Activated T-cell treated with anti-CD3 and anti-CD28 coated beads, Interleukin-2, amount 50 U/mL, for 72 hours (primary cell): ENCODE data around the gene SPDYE3. TPM values are rescaled to one million over a fixed set of nuclear protein-coding genes. Genes with fewer than 3 reads are reported as not detected.
A peak's percentile ranks its signal among the peaks of the same experiment; 100 is the strongest.
"Not testable (repeated sequence)": the region's sequence is repeated elsewhere in the genome, so short reads cannot be mapped to it uniquely, and the experiment has no call there.

ENCODE experiments used
- ATAC-seq, 2 donors: fragments of 150-1000 bp; cut with Tn5 transposase; replicated peaks in 1 of 2; 2 replicates each; pipeline ENCODE4 v1.10.0; 2021; ENCODE audit warnings: moderate library complexity in 2 of 2, mild to moderate bottlenecking in 1 of 2
- DNase-seq, 2 donors: peaks; one replicate each; pipeline ENCODE4 v3.0.0; 2021 to 2022; ENCODE audit warnings: mixed read lengths in 1 of 2
- H3K27ac Mint-ChIP-seq: one replicate; pipeline ENCODE4 v1.8.0; 2022; ENCODE audit warnings: mild to moderate bottlenecking, moderate library complexity, mixed read lengths
- H3K27me3 Mint-ChIP-seq: one replicate; pipeline ENCODE4 v1.8.0; 2022; ENCODE audit warnings: low read depth, mixed read lengths
- H3K36me3 Mint-ChIP-seq, 2 donors: one replicate each; pipeline ENCODE4 v1.8.0; 2022; ENCODE audit warnings: mixed read lengths in 2 of 2, mild to moderate bottlenecking in 1 of 2; ENCODE audit not compliant: insufficient read depth in 2 of 2
- H3K4me1 Mint-ChIP-seq: one replicate; pipeline ENCODE4 v1.8.0; 2022; ENCODE audit warnings: low read depth, mixed read lengths
- H3K4me3 Mint-ChIP-seq, 2 donors: one replicate each; pipeline ENCODE4 v1.8.0; 2022; ENCODE audit warnings: mild to moderate bottlenecking in 2 of 2, mixed read lengths in 2 of 2, moderate library complexity in 2 of 2
- H3K9me3 Mint-ChIP-seq, 2 donors: one replicate each; pipeline ENCODE4 v1.8.0; 2022; ENCODE audit warnings: mixed read lengths in 2 of 2
- total RNA-seq, 2 donors: library from RNA; stranded (reverse); gene quantifications; one replicate each; pipeline ENCODE4 v1.2.3, GENCODE V29; 2022

The SPDYE3 gene
- total RNA-seq, 2 donors from 2014 or later: not detected

DNA sequence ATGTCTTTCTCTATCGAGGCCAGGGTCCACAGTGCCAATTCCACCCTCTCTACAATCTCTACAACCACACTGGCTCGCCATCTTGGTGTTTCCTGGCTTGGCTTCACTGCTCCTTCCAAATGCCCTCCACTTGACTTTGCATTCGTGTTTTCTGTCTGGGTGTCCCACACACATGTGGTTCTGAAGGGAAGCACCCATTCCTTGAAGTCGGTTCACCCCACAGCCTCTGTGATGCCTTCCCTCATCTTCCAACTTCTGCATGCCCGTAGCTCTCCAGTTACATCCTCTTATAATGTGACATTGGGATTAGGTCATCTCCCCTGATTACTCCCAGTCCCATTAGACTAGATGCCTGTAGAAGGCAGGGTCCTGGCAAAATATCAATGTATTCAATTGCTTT, 10.8 kb downstream of the SPDYE3 start:
- not testable (repeated sequence) for ATAC-seq, H3K36me3 Mint-ChIP-seq, H3K27me3 Mint-ChIP-seq, H3K9me3 Mint-ChIP-seq, DNase-seq
- peak overlapping the region; percentile 28 for H3K27ac Mint-ChIP-seq
- H3K4me3 Mint-ChIP-seq: peak overlapping the region; percentile 59 to 75
- H3K4me1 Mint-ChIP-seq: peaks cover 16% of the 10 kb centered on the region

DNA sequence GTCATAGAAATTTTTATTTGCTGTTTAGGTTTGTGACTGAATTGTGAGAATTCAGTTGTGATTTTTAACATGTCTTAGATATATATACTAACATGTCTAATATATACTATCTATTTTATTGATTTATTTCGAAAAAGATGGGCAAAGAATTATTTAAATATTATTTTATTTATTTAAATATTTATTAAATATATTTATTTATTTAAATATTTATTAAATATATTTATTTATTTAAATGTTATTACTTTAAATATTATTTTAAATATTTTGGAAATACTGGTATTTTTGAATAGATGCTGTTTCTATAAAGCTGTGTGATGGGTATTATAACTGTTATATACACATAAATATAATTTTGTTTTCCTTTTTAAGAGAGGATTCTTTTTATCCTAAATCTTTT, 14.1 kb downstream of the SPDYE3 start:
- H3K27ac Mint-ChIP-seq, H3K9me3 Mint-ChIP-seq, H3K27me3 Mint-ChIP-seq, ATAC-seq, H3K4me3 Mint-ChIP-seq, DNase-seq, H3K36me3 Mint-ChIP-seq: not testable (repeated sequence)
- peaks cover 21% of the 10 kb centered on the region for H3K4me1 Mint-ChIP-seq

DNA sequence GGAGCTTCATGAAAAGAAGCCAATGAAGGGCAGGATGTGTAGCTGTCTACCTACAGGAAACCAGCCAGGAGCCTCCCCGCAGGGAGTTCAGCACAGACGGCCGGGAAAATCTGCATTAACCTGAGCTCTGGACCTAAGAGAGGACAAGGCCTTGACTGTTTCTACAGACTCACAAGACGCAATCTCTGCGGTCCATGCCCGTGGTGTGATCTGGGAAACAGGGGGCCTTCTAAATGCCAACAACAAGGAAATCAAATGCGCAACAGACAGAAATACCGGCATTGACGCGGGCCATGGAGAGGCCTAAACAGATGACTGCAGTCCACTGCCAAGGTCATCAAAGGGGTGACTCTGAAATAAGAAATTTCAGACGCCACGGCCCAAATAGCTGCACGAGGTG, 16.7 kb downstream of the SPDYE3 start:
- not testable (repeated sequence) for H3K4me1 Mint-ChIP-seq, H3K27ac Mint-ChIP-seq, H3K4me3 Mint-ChIP-seq, H3K27me3 Mint-ChIP-seq, H3K9me3 Mint-ChIP-seq, H3K36me3 Mint-ChIP-seq, DNase-seq, ATAC-seq

DNA sequence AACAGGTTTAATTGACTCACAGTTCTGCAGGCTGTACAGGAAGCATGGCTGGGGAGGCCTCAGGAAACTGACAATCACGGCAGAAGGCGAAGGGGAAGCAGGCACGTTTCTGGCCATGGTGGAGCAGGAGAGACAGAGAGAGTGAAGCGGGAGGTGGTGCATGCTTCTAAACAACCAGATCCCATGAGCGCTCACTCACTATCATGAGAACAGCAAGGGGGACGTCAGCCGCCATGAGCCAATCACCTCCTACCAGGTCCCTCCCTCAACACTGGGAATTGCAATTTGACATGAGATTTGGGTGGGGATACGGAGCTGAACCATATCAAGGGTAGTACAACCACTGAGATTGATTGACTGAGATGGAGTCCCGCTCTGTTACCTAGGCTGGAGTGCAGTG, 18.2 kb downstream of the SPDYE3 start:
- ATAC-seq, H3K36me3 Mint-ChIP-seq, H3K4me3 Mint-ChIP-seq, H3K27me3 Mint-ChIP-seq, H3K9me3 Mint-ChIP-seq, DNase-seq, H3K4me1 Mint-ChIP-seq, H3K27ac Mint-ChIP-seq: not testable (repeated sequence)

DNA sequence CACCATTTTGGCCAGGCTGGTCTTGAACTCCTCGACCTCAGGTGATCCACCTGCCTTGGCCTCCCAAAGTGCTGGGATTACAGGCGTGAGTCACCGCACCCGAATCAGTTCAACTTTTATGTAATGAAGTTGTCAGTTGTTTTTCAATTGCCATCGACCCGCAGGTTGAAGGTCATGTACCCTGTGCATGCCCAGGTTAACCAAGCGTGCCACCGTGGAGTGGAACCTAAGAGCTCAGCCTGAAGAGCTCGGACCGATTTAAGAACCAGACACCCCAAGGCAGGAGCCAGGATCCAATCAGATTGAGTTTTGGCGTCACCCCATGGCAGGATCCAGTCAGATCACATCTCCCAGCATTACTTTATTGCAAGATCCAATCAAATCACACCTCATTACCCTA, 19.4 kb downstream of the SPDYE3 start:
- H3K9me3 Mint-ChIP-seq, ATAC-seq, H3K36me3 Mint-ChIP-seq, H3K4me1 Mint-ChIP-seq, H3K27ac Mint-ChIP-seq, H3K4me3 Mint-ChIP-seq, DNase-seq, H3K27me3 Mint-ChIP-seq: not testable (repeated sequence)

DNA sequence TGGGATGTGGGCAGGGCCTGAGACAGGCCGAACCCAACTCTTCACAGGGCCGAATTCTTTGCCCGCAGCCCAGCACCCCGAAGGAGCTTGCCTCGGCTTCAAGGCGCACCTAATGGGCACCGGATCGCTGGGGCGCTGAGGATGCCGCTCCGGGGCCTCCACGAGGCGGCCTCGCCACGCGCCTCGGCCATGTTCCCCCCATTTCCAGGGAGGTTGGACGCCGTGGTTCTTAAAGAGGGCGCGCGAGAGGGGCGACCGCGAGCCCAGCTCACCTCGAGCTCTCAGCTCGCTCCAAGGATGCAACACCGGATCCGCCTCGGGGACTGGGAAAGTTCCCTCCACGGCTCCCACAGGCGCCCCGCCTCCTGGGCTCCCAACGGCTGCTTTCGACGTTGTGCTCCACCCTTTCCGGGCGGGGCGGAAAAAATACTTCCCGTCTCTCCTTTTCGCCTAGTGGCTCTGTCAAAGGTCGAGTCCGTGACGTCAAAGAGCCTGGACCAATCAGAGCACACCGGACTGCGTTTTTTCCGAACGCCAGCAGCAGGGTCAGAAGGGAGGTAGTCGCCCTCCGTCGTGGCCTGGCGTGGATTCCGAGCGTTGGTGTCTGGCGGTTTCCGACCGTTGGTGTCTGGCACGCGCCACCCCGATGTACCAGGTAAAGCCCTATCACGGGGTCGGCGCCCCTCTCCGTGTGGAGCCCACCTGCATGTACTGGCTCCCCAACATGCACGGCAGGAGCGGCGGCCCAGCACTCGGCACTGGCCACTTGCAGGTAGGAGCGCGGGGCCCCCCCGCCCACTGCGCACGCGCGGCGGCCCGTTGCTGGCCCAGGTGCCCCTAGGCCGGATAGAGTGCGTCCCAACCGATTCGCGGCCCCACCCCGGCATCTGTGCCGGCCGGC, 28.3 kb downstream of the SPDYE3 start:
- Mint-ChIP-seq H3K4me1 (peaks cover 35% of the 10 kb centered on the region), H3K27ac (peak overlapping the region; percentile 91), H3K36me3 (peaks cover 4 to 20% of the 10 kb centered on the region in 2 donors), H3K4me3 (peak overlapping the region; percentile 88)
- H3K9me3 Mint-ChIP-seq, H3K27me3 Mint-ChIP-seq: not testable (repeated sequence)
- DNase-seq (peak; percentile 88 to 91), ATAC-seq (peak; percentile 97 to 98)

DNA sequence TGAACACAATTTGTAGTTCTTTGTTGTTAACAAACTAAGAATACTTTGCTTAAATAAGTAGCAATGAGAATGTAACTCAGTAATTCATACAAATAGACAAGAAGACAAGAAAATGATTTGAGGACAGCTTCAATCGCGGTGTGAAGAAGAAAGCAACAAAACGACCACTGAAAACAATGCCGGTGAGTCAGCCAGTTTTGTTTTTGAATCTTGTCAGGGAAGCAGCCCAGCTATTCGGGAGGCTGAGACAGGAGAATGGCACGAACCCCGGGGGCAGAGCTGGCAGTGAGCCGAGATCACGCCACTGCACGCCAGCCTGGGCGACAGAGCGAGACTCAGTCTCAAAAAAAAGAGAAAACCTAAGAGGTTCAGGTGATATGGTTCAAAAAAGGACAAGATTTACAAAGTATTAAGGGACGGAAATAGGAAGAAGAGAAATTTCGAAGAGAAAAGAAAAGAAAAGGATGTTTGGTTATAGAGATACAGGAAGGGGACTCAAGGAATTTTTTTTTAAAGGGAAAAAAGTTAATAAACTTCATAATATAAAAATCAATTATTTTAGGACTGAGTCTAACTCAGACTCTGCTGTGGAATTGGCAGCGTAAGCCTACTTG, 30.7 kb downstream of the SPDYE3 start:
- H3K36me3 Mint-ChIP-seq: peaks cover 10 to 24% of the 10 kb centered on the region in 2 donors
- peak overlapping the region; percentile 88 for H3K27ac Mint-ChIP-seq
- not testable (repeated sequence) for H3K27me3 Mint-ChIP-seq, DNase-seq, ATAC-seq, H3K9me3 Mint-ChIP-seq
- peak overlapping the region; percentile 73 to 77 for H3K4me3 Mint-ChIP-seq
- peaks cover 54% of the 10 kb centered on the region for H3K4me1 Mint-ChIP-seq

DNA sequence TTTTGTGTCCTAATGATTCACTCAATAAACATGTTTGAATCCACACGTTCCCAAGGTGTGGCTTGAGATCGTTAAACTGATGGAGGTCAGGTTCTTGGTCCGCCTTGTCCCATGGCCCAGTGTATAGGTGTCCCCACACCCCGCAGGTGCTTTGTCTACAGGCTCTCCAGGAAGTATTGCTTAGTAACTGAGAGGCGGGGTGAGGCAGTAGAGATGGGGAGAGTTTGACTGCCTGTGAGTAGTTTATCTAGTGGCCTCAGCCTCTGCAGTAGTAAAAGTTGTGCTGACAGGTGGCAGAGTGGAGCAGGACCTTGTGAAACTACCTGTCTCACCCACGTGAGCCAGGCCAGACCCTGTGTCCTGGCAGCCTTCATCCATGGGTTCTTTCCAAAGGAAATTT, 33.8 kb downstream of the SPDYE3 start:
- not testable (repeated sequence) for DNase-seq, H3K4me3 Mint-ChIP-seq, H3K27me3 Mint-ChIP-seq, ATAC-seq, H3K9me3 Mint-ChIP-seq
- peak overlapping the region; percentile 33 for H3K27ac Mint-ChIP-seq
- H3K36me3 Mint-ChIP-seq: peaks cover 14 to 26% of the 10 kb centered on the region in 2 donors
- peaks cover 72% of the 10 kb centered on the region for H3K4me1 Mint-ChIP-seq

DNA sequence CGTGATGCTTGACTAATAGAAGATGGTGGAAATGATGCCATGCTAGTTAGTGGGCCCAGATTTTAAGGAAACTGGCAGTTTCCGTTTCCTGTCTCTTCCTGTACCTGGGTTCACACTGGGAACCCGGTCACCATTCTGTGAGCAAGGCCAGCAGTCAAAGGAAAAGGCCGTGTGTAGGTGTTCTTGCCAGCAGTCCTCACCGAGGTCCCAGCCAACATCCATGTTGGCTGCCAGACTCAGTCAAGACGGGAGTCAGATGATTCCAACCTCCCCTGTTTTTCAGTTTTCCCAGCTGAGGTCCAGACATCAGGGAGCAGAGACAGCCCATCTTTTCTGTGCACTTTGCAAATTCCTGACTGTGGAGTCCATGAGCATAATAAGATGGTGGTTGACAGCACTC, 35.3 kb downstream of the SPDYE3 start:
- Mint-ChIP-seq H3K27me3 (no peaks in the 10 kb centered on the region), H3K36me3 (peaks cover 16 to 34% of the 10 kb centered on the region in 2 donors), H3K27ac (no peak overlapping the region), H3K4me1 (peaks cover 65% of the 10 kb centered on the region), H3K9me3 (no peaks in the 10 kb centered on the region), H3K4me3 (no peak overlapping the region)
- DNase-seq: no peak
- no peak for ATAC-seq

DNA sequence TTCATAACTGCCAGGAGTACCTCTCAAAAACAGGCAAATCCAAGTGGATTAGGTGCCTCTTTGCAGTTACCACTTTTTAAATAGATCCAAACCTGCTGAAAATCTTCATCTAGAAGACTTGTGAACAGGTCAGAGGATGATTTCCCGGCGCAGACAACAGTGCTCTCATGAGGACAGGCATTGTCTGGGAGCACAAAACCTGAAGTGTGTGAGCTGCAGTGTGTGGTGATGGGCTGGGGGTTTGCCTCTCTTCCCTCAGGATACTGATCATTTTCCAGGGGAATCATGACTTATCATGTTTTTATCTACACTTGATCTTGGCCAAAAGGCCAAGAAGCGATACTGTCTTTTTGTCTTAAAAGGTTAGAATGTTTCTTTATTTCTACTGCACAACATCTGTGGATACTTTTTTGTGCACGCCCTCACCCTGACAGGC, 36.6 kb downstream of the SPDYE3 start:
- Mint-ChIP-seq H3K4me3 (peak overlapping the region; percentile 71 to 86), H3K36me3 (peaks cover 13 to 33% of the 10 kb centered on the region in 2 donors), H3K4me1 (peaks cover 55% of the 10 kb centered on the region)
- peak; percentile 2 to 6 for ATAC-seq
- not testable (repeated sequence) for H3K27ac Mint-ChIP-seq, H3K27me3 Mint-ChIP-seq, DNase-seq, H3K9me3 Mint-ChIP-seq

DNA sequence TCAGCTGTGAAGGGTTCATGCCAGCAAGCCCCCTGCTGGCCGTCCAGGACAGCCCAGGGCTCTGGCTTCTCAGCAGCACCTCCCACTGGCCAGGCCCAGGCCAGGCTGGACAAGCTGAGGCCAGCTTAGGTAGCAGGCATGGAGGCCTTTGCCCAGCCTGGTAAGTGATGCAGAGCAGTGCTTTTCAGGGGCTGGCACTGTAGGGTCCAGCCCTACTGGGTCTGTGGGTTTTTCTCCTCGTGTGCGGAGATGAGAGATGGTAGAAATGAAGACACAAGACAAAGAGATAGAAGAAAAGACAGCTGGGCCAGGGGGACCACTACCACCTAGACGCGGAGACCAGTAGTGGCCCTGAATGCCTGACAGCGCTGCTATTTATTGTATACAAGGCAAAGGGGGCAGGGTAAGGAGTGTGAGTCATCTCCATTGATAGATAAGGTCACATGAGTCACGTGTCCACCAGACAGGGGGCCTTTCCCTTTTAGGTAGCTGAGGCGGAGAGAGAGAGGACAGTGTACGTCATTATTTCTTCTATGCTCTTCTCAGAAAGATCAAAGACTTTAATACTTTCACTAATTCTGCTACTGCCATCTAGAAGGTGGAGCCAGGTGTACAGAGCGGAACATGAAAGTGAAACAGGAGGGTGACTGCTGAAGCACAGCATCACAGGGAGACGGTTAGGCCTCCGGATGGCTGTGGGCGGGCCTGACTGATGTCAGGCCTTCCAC, 37.2 kb downstream of the SPDYE3 start:
- H3K27ac Mint-ChIP-seq: peak overlapping the region; percentile 92
- H3K4me1 Mint-ChIP-seq: peaks cover 49% of the 10 kb centered on the region
- H3K27me3 Mint-ChIP-seq, H3K9me3 Mint-ChIP-seq: not testable (repeated sequence)
- peaks cover 12 to 31% of the 10 kb centered on the region in 2 donors for H3K36me3 Mint-ChIP-seq
- peak; percentile 91 to 92 for ATAC-seq
- DNase-seq: peak; percentile 79 to 90
- H3K4me3 Mint-ChIP-seq: peak overlapping the region; percentile 71 to 86

DNA sequence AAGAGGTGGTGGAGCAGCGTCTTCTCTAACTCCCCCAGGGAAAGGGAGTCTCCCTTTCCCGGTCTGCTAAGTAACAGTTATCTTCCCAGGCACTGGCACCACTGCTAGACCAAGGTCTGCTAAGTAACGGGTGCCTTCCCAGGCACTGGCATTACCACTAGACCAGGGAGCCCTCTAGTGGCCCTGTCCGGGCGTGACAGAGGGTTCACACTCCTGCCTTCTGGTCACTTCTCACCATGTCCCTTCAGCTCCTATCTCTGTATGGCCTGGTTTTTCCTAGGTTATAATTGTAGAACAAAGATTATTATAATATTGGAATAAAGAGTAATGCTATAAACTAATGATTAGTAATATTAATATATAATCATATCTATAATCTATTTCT, 37.8 kb downstream of the SPDYE3 start:
- DNase-seq (peak; percentile 76 to 81), ATAC-seq (peak; percentile 47 to 55)
- H3K27me3 Mint-ChIP-seq, H3K9me3 Mint-ChIP-seq, H3K27ac Mint-ChIP-seq: not testable (repeated sequence)
- Mint-ChIP-seq H3K4me3 (peak overlapping the region; percentile 71 to 86), H3K36me3 (peaks cover 12 to 31% of the 10 kb centered on the region in 2 donors), H3K4me1 (peaks cover 46% of the 10 kb centered on the region)

DNA sequence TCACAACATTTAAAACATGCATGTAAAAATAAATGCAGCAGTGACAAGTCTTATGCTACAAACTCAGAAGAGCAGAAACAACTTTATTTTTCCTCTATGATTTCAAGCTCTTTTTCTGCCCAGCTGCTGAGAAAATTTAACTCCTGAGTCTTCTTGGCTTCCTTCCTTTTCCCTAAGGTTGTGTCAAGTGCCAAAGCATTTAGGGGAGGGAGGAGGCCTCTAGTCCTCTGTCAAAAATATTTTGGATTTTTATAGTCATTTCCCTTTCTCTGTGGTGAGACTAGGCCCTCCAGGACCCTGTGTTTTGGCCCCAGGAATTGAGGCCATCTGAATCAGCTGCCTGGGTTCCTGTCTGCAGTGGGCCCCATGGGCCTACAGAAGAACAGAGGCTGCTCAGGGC, 39.4 kb downstream of the SPDYE3 start:
- Mint-ChIP-seq H3K9me3 (no peaks in the 10 kb centered on the region), H3K4me3 (no peak overlapping the region), H3K4me1 (peaks cover 46% of the 10 kb centered on the region), H3K27ac (no peak overlapping the region), H3K27me3 (no peaks in the 10 kb centered on the region), H3K36me3 (peaks cover 12 to 37% of the 10 kb centered on the region in 2 donors)
- no peak for DNase-seq
- no peak for ATAC-seq
